Measurements from ENCODE around the gene ZFAND2A. TPM values are rescaled to one million over a fixed set of nuclear protein-coding genes. Genes with fewer than 3 reads are reported as not detected.

ZFAND2A gene
- total and polyA plus RNA-seq, 2 of the 8 experiments (the other 6 are each of a cell fraction or from before 2014, with no cell fraction given), result 16.6 to 20.3 TPM

DNA sequence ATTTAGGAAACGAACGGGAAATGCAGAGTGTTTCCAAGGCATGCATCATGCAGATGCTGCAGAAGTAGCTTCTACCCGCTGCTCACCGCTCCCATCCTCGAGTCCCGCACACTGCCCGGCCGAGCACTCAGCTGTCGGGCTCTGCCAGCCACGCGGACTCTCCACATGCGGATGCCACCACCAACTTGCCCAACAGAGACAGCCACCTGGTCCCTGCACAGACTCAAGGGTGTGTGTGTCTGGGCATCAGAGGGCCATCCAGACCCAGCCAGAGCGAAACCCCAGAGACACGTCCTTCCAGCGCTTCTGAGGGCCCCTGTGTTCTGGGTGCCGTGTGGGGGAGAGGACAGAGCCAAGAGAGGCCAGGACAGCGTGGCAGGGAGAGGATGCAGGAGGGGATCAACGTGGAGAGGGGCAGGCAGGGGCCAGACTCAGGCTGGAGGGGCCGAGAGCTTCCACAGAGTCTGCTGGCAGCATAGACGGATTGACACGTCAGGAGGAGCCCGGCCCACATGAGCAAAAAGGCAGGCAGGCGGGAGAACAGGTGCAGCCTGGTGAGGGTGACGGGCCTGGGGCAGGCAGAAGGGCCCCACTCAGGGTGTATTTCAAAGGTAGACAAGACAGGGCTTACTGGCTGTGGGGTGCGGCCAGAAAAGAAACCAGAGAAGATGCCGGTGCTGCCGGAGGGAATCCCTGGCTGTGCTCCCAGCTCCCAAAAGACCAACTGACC is 53.8 kb downstream of the ZFAND2A start (continued):
- TF ChIP-seq, protein P1, sequence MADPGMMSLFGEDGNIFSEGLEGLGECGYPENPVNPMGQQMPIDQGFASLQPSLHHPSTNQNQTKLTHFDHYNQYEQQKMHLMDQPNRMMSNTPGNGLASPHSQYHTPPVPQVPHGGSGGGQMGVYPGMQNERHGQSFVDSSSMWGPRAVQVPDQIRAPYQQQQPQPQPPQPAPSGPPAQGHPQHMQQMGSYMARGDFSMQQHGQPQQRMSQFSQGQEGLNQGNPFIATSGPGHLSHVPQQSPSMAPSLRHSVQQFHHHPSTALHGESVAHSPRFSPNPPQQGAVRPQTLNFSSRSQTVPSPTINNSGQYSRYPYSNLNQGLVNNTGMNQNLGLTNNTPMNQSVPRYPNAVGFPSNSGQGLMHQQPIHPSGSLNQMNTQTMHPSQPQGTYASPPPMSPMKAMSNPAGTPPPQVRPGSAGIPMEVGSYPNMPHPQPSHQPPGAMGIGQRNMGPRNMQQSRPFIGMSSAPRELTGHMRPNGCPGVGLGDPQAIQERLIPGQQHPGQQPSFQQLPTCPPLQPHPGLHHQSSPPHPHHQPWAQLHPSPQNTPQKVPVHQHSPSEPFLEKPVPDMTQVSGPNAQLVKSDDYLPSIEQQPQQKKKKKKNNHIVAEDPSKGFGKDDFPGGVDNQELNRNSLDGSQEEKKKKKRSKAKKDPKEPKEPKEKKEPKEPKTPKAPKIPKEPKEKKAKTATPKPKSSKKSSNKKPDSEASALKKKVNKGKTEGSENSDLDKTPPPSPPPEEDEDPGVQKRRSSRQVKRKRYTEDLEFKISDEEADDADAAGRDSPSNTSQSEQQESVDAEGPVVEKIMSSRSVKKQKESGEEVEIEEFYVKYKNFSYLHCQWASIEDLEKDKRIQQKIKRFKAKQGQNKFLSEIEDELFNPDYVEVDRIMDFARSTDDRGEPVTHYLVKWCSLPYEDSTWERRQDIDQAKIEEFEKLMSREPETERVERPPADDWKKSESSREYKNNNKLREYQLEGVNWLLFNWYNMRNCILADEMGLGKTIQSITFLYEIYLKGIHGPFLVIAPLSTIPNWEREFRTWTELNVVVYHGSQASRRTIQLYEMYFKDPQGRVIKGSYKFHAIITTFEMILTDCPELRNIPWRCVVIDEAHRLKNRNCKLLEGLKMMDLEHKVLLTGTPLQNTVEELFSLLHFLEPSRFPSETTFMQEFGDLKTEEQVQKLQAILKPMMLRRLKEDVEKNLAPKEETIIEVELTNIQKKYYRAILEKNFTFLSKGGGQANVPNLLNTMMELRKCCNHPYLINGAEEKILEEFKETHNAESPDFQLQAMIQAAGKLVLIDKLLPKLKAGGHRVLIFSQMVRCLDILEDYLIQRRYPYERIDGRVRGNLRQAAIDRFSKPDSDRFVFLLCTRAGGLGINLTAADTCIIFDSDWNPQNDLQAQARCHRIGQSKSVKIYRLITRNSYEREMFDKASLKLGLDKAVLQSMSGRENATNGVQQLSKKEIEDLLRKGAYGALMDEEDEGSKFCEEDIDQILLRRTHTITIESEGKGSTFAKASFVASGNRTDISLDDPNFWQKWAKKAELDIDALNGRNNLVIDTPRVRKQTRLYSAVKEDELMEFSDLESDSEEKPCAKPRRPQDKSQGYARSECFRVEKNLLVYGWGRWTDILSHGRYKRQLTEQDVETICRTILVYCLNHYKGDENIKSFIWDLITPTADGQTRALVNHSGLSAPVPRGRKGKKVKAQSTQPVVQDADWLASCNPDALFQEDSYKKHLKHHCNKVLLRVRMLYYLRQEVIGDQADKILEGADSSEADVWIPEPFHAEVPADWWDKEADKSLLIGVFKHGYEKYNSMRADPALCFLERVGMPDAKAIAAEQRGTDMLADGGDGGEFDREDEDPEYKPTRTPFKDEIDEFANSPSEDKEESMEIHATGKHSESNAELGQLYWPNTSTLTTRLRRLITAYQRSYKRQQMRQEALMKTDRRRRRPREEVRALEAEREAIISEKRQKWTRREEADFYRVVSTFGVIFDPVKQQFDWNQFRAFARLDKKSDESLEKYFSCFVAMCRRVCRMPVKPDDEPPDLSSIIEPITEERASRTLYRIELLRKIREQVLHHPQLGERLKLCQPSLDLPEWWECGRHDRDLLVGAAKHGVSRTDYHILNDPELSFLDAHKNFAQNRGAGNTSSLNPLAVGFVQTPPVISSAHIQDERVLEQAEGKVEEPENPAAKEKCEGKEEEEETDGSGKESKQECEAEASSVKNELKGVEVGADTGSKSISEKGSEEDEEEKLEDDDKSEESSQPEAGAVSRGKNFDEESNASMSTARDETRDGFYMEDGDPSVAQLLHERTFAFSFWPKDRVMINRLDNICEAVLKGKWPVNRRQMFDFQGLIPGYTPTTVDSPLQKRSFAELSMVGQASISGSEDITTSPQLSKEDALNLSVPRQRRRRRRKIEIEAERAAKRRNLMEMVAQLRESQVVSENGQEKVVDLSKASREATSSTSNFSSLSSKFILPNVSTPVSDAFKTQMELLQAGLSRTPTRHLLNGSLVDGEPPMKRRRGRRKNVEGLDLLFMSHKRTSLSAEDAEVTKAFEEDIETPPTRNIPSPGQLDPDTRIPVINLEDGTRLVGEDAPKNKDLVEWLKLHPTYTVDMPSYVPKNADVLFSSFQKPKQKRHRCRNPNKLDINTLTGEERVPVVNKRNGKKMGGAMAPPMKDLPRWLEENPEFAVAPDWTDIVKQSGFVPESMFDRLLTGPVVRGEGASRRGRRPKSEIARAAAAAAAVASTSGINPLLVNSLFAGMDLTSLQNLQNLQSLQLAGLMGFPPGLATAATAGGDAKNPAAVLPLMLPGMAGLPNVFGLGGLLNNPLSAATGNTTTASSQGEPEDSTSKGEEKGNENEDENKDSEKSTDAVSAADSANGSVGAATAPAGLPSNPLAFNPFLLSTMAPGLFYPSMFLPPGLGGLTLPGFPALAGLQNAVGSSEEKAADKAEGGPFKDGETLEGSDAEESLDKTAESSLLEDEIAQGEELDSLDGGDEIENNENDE (IDR thresholded peaks at IDR 0.05; ENCODE audit: insufficient replicate concordance, low read length), result no peak
- TF ChIP-seq, protein P2, sequence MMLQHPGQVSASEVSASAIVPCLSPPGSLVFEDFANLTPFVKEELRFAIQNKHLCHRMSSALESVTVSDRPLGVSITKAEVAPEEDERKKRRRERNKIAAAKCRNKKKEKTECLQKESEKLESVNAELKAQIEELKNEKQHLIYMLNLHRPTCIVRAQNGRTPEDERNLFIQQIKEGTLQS (IDR thresholded peaks at IDR 0.05; ENCODE audit: insufficient read depth, low read depth, low read length), result no peak
